Activated CD4-positive, alpha-beta memory T cell treated with anti-CD3 and anti-CD28 coated beads for 36 hours (primary cell): ENCODE measurements around the gene ACTL10. TPM values are rescaled to one million over a fixed set of nuclear protein-coding genes. Genes with fewer than 3 reads are reported as not detected.
A peak's percentile ranks its signal among the peaks of the same experiment; 100 is the strongest.

Experiments used
- CTCF ChIA-PET: fragments of 350-600 bp; sonication (Branson Sonifier 250); formaldehyde crosslinking; loops from one replicate; lab custom pipeline; 2021; ENCODE audit warnings: antibody characterized with exemption, inconsistent platforms; lab: Charles Lee
- POLR2A ChIA-PET: fragments of 350-600 bp; sonication (Branson Sonifier 250); formaldehyde crosslinking; loops from one replicate; lab custom pipeline; 2021; ENCODE audit warnings: antibody characterized with exemption; lab: Charles Lee
- DNase-seq: peaks from one replicate; pipeline ENCODE4 v3.0.0-alpha.2; 2020
- H3K27ac Mint-ChIP-seq: one replicate; pipeline ENCODE4 v1.8.0; 2021; ENCODE audit warnings: mixed read lengths
- H3K27me3 Mint-ChIP-seq: one replicate; pipeline ENCODE4 v1.8.0; 2021; ENCODE audit warnings: mixed read lengths
- H3K36me3 Mint-ChIP-seq: one replicate; pipeline ENCODE4 v1.8.0; 2021; ENCODE audit warnings: mixed read lengths
- H3K4me1 Mint-ChIP-seq: one replicate; pipeline ENCODE4 v1.8.0; 2021; ENCODE audit warnings: low read depth, mixed read lengths
- H3K4me3 Mint-ChIP-seq: one replicate; pipeline ENCODE4 v1.8.0; 2021; ENCODE audit warnings: mild to moderate bottlenecking, mixed read lengths
- H3K9me3 Mint-ChIP-seq: one replicate; pipeline ENCODE4 v1.8.0; 2021; ENCODE audit warnings: mixed read lengths
- intact Hi-C: fragments of 100-400 bp; cut with micrococcal nuclease; formaldehyde crosslinking; loops from one replicate; pipeline ENCODE4 v1.15.1; 2023
- total RNA-seq, 2 experiments: library from RNA; stranded (reverse); gene quantifications; one replicate each; pipeline ENCODE4 v1.2.3, GENCODE V29; 2021

The ACTL10 gene
- total RNA-seq, 2 experiments from 2014 or later = 1.8 to 2.3 TPM

GRCh38 chr20:33650111-33650752 lies 16.5 kb upstream of the ACTL10 start:
- intact Hi-C loops = no loop called here
- peaks cover 7% of the 10 kb centered on the region for H3K36me3 Mint-ChIP-seq
- CTCF ChIA-PET = interaction anchor here (0.7 kb wide), 1 partner anchor 13 kb away, joined by 3 read pairs; no protein-coding TSS in a partner anchor
- POLR2A ChIA-PET = interaction anchor here (0.8 kb wide), 1 partner anchor 14 kb away, joined by 3 read pairs; no protein-coding TSS in a partner anchor
- no peak overlapping the region for H3K4me3 Mint-ChIP-seq
- no peak overlapping the region for H3K27ac Mint-ChIP-seq
- no peaks in the 10 kb centered on the region for H3K27me3 Mint-ChIP-seq
- H3K4me1 Mint-ChIP-seq = peaks cover 59% of the 10 kb centered on the region
- DNase-seq = no peak
- no peaks in the 10 kb centered on the region for H3K9me3 Mint-ChIP-seq

- Mint-ChIP-seq H3K4me1 (peaks cover 59% of the 10 kb centered on the region), H3K9me3 (no peaks in the 10 kb centered on the region), H3K27me3 (no peaks in the 10 kb centered on the region), H3K27ac (no peak overlapping the region), H3K36me3 (peaks cover 2% of the 10 kb centered on the region), H3K4me3 (no peak overlapping the region)
- CTCF ChIA-PET = interaction anchor here (1.5 to 1.8 kb wide), 3 partner anchors 13 to 191 kb away, joined by 3 to 9 read pairs (median 8); partner anchors contain the start of gene ACTL10
- intact Hi-C loops = no loop called here
- POLR2A ChIA-PET = interaction anchor here (0.8 to 4.7 kb wide), 2 partner anchors 12 to 13 kb away, joined by 3 to 18 read pairs; partner anchors contain the start of gene C20orf144
- DNase-seq = peak; percentile 11
Observed at GRCh38 chr20:33650753-33651561, 15.8 kb upstream of the ACTL10 start.

GRCh38 chr20:33651562-33652048 lies 15.1 kb upstream of the ACTL10 start:
- DNase-seq = peak; percentile 28
- Mint-ChIP-seq H3K9me3 (no peaks in the 10 kb centered on the region), H3K4me1 (peaks cover 59% of the 10 kb centered on the region), H3K27me3 (no peaks in the 10 kb centered on the region), H3K27ac (peak overlapping the region; percentile 80), H3K4me3 (no peak overlapping the region), H3K36me3 (no peaks in the 10 kb centered on the region)
- ChIA-PET POLR2A (interaction anchor here (2.3 to 4.7 kb wide), 2 partner anchors 12 to 16 kb away, joined by 12 to 18 read pairs; partner anchors contain the start of genes ACTL10 and C20orf144), CTCF (interaction anchor here (0.7 to 1.8 kb wide), 4 partner anchors 12 to 191 kb away, joined by 3 to 9 read pairs (median 6); partner anchors contain the start of genes ACTL10 and CBFA2T2)
- intact Hi-C loops = loop anchor here (1.0 to 2.0 kb wide), 3 partner anchors 15 to 59 kb away; partner anchors contain the start of gene ACTL10

GRCh38 chr20:33653218-33653899 lies 13.4 kb upstream of the ACTL10 start:
- ChIA-PET POLR2A (interaction anchor here (1.0 to 4.7 kb wide), 3 partner anchors 10 to 208 kb away, joined by 3 to 18 read pairs (median 12); partner anchors contain the start of genes ACTL10 and C20orf144), CTCF (interaction anchor here (0.6 to 2.1 kb wide), 6 partner anchors 10 to 196 kb away, joined by 3 to 14 read pairs (median 6); partner anchors contain the start of genes ACTL10 and C20orf144)
- peaks cover 47% of the 10 kb centered on the region for H3K4me1 Mint-ChIP-seq
- peak; percentile 60 for DNase-seq
- no peaks in the 10 kb centered on the region for H3K36me3 Mint-ChIP-seq
- no peaks in the 10 kb centered on the region for H3K9me3 Mint-ChIP-seq
- H3K27ac Mint-ChIP-seq = peak overlapping the region; percentile 80
- intact Hi-C loops = loop anchor here (1.0 to 2.0 kb wide), 2 partner anchors 51 to 196 kb away; no protein-coding TSS in a partner anchor
- H3K4me3 Mint-ChIP-seq = no peak overlapping the region
- no peaks in the 10 kb centered on the region for H3K27me3 Mint-ChIP-seq

- Mint-ChIP-seq H3K27me3 (no peaks in the 10 kb centered on the region), H3K9me3 (no peaks in the 10 kb centered on the region)
- intact Hi-C loops = loop anchor here (1.0 to 2.0 kb wide), 2 partner anchors 51 to 197 kb away; no protein-coding TSS in a partner anchor
Observed at GRCh38 chr20:33653900-33654596, 12.7 kb upstream of the ACTL10 start.

GRCh38 chr20:33654680-33655161 lies 12.0 kb upstream of the ACTL10 start:
- Mint-ChIP-seq H3K27ac (no peak overlapping the region), H3K9me3 (no peaks in the 10 kb centered on the region), H3K27me3 (no peaks in the 10 kb centered on the region), H3K36me3 (no peaks in the 10 kb centered on the region), H3K4me3 (no peak overlapping the region), H3K4me1 (peaks cover 35% of the 10 kb centered on the region)
- ChIA-PET POLR2A (interaction anchor here (4.7 kb wide), 1 partner anchor 9 kb away, joined by 18 read pairs; the partner anchor contains the start of gene C20orf144), CTCF (interaction anchor here (1.3 to 2.1 kb wide), 4 partner anchors 8 to 197 kb away, joined by 3 to 14 read pairs (median 8); partner anchors contain the start of genes ACTL10 and C20orf144)
- peak; percentile 7 for DNase-seq
- intact Hi-C loops = no loop called here

More at GRCh38 chr20:33653900-33654596, 12.7 kb upstream of the ACTL10 start:
- Mint-ChIP-seq H3K36me3 (no peaks in the 10 kb centered on the region), H3K4me3 (no peak overlapping the region), H3K27ac (no peak overlapping the region), H3K4me1 (peaks cover 42% of the 10 kb centered on the region)
- peak; percentile 22 for DNase-seq
- ChIA-PET CTCF (interaction anchor here (0.6 to 2.1 kb wide), 6 partner anchors 9 to 197 kb away, joined by 3 to 14 read pairs (median 6); partner anchors contain the start of genes ACTL10 and C20orf144), POLR2A (interaction anchor here (1.0 to 4.7 kb wide), 3 partner anchors 9 to 209 kb away, joined by 3 to 18 read pairs (median 12); partner anchors contain the start of genes ACTL10 and C20orf144)

DNA sequence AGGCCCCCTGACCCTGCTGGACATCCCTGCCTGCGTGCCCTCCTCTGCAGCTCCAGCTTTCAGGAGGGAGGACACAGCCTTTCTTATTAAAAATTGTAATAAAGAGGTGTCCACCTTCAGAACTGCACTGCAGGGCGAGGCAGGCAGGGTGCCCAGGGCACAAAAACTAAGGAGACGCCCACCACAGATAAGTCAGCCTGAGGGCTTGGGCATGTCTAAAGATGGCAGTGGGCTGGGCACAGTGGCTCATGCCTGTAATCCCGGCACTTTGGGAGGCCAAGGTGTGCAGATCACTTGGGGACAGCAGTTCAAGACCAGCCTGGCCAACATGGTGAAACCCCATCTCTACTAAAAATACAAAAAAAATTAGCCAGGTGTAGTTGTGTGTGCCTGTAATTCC lies 11.6 kb upstream of the ACTL10 start:
- no peaks in the 10 kb centered on the region for H3K36me3 Mint-ChIP-seq
- ChIA-PET POLR2A (interaction anchor here (4.7 kb wide), 1 partner anchor 8 kb away, joined by 18 read pairs; the partner anchor contains the start of gene C20orf144), CTCF (no interaction called here)
- DNase-seq = no peak
- H3K9me3 Mint-ChIP-seq = no peaks in the 10 kb centered on the region
- intact Hi-C loops = no loop called here
- peaks cover 33% of the 10 kb centered on the region for H3K4me1 Mint-ChIP-seq
- H3K27ac Mint-ChIP-seq = no peak overlapping the region
- H3K4me3 Mint-ChIP-seq = no peak overlapping the region
- H3K27me3 Mint-ChIP-seq = no peaks in the 10 kb centered on the region

- peak; percentile 7 for DNase-seq
- Mint-ChIP-seq H3K27ac (no peak overlapping the region), H3K27me3 (no peaks in the 10 kb centered on the region), H3K4me1 (peaks cover 33% of the 10 kb centered on the region), H3K4me3 (no peak overlapping the region), H3K9me3 (no peaks in the 10 kb centered on the region), H3K36me3 (no peaks in the 10 kb centered on the region)
- intact Hi-C loops = no loop called here
- ChIA-PET POLR2A (interaction anchor here (4.7 kb wide), 1 partner anchor 7 kb away, joined by 18 read pairs; the partner anchor contains the start of gene C20orf144), CTCF (interaction anchor here (0.8 to 0.9 kb wide), 2 partner anchors 61 to 86 kb away, joined by 3 read pairs; no protein-coding TSS in a partner anchor)
Observed at GRCh38 chr20:33656010-33656782, 10.5 kb upstream of the ACTL10 start.

DNA sequence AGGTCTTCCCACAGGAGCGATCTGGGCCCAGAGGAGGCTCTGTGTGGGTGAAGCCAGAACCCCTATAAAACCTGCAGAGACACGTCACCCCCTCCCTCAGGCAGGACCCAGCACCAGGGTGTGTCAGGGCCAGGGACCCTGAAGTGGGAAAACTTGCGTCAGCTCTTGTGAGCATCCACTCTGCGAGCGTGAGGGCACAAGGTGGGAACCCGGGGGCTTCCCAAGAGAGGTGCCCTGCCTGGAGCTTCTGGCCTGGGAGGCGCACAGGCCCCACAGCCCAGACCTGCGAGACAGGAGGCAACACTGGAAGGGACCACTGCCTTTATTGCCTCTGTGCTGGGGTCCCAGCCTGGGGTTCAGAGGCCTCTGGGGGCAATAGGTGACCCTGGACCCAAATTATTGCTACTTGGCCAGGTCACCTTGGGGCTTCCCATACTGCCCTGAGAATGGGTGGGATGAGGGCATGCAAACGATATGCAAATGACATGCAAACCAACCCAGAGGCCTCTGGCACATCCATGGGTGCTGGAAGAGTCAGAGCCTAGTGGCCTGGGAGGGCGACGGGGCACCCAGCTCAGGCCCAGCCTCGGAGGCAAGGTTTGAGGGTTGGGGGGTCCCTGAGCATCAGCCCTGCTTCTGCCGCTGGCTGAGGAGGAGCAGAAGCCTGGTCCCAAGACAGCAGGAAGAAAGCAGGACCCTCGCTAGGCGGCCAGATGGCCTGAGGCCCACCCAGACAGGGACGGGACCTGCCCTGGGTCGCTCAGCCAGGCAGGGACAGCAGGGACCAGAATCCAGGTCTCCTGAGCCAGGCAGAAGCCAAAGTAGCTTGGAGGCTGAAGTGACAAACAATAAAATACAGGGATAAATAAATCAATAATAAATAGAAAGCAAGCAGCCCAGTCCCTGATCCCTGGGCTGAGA lies 9.7 kb upstream of the ACTL10 start:
- H3K4me3 Mint-ChIP-seq = no peak overlapping the region
- intact Hi-C loops = no loop called here
- H3K4me1 Mint-ChIP-seq = peaks cover 28% of the 10 kb centered on the region
- no peaks in the 10 kb centered on the region for H3K36me3 Mint-ChIP-seq
- DNase-seq = no peak
- no peak overlapping the region for H3K27ac Mint-ChIP-seq
- H3K27me3 Mint-ChIP-seq = no peaks in the 10 kb centered on the region
- ChIA-PET CTCF (interaction anchor here (0.9 kb wide), 1 partner anchor 62 kb away, joined by 3 read pairs; no protein-coding TSS in a partner anchor), POLR2A (no interaction called here)
- H3K9me3 Mint-ChIP-seq = no peaks in the 10 kb centered on the region
